Measurements from ENCODE around the gene RNF207. TPM values are rescaled to one million over a fixed set of nuclear protein-coding genes. Genes with fewer than 3 reads are reported as not detected.

RNF207 gene
- total and polyA plus RNA-seq, 2 of the 8 experiments (the other 6 are each of a cell fraction or from before 2014, with no cell fraction given), result 3.9 to 5.4 TPM

GRCh38 chr1:6259491-6260362 lies 53.8 kb downstream of the RNF207 start (continued):
- no peak for TF ChIP-seq SP1 (IDR thresholded peaks at IDR 0.05; ENCODE audit: low read depth, low read length)
- no peak for TF ChIP-seq FOSL1 (IDR thresholded peaks at IDR 0.05; ENCODE audit: insufficient read depth, low read depth, low read length)
- no peak for TF ChIP-seq EP300 (IDR thresholded peaks at IDR 0.05; ENCODE audit: borderline replicate concordance in 1 of 2, low read depth in 2 of 2, low read length in 2 of 2)
- no peak for TF ChIP-seq HDAC6 (IDR thresholded peaks at IDR 0.05; ENCODE audit: low read depth, low read length)
- TF ChIP-seq NRF1 (IDR thresholded peaks at IDR 0.05; ENCODE audit: low read depth, low read length), result no peak
- no peak for TF ChIP-seq BRCA1 (IDR thresholded peaks at IDR 0.05; ENCODE audit: low read depth, low read length)
- TF ChIP-seq PHF8 (conservative IDR thresholded peaks at IDR 0.05; ENCODE audit: low read depth, low read length), result no peak; the same call in 1 of the 2 replicates
- no peak for TF ChIP-seq JUN (IDR thresholded peaks at IDR 0.05; ENCODE audit: low read depth, low read length)
- no peak for TF ChIP-seq HDAC2 (IDR thresholded peaks at IDR 0.05; ENCODE audit: borderline replicate concordance in 1 of 2, low read depth in 2 of 2, low read length in 2 of 2)
